NCI-H187 (cell line): ENCODE results near the gene DST.

Experiments
- DNase-seq, 2 experiments: peaks; one replicate each; lab custom pipeline; 2025; lab: John Stamatoyannopoulos, UW

The DST gene

GRCh38 chr6:56535626-56536025 lies 107.1 kb downstream of the DST start:
- no peak for DNase-seq

GRCh38 chr6:56534680-56535419 lies 107.8 kb downstream of the DST start:
- no peak for DNase-seq

GRCh38 chr6:56532766-56533551 lies 109.7 kb downstream of the DST start:
- DNase-seq = no peak

GRCh38 chr6:56531839-56532595 lies 110.7 kb downstream of the DST start:
- no peak for DNase-seq

- DNase-seq = no peak
Observed at GRCh38 chr6:56529594-56530191, 113.0 kb downstream of the DST start.

- DNase-seq = no peak
Observed at GRCh38 chr6:56528412-56528841, 114.3 kb downstream of the DST start.

GRCh38 chr6:56527934-56528333 lies 114.8 kb downstream of the DST start:
- DNase-seq = no peak

GRCh38 chr6:56526860-56527544 lies 115.7 kb downstream of the DST start:
- no peak for DNase-seq

- no peak for DNase-seq
Observed at GRCh38 chr6:56525974-56526789, 116.5 kb downstream of the DST start.

GRCh38 chr6:56524891-56525703 lies 117.6 kb downstream of the DST start:
- no peak for DNase-seq

- DNase-seq = no peak
Observed at GRCh38 chr6:56522495-56523270, 120.0 kb downstream of the DST start.

- DNase-seq = no peak
Observed at GRCh38 chr6:56521976-56522375, 120.7 kb downstream of the DST start.

- no peak for DNase-seq
Observed at GRCh38 chr6:56521454-56521853, 121.2 kb downstream of the DST start.

- no peak for DNase-seq
Observed at GRCh38 chr6:56520218-56520617, 122.5 kb downstream of the DST start.

- no peak for DNase-seq
Observed at GRCh38 chr6:56518995-56519767, 123.5 kb downstream of the DST start.

- no peak for DNase-seq
Observed at GRCh38 chr6:56517155-56517745, 125.4 kb downstream of the DST start.

- DNase-seq = no peak
Observed at GRCh38 chr6:56516003-56516402, 126.7 kb downstream of the DST start.
